ENCODE measurements around the gene REG3A. TPM values are rescaled to one million over a fixed set of nuclear protein-coding genes. Genes with fewer than 3 reads are reported as not detected.

REG3A gene
- total RNA-seq, 1 donor, result not detected

- DNase-seq (ENCODE audit: low read depth in 2 of 3, low spot score in 2 of 3), result no peak
Observed at GRCh38 chr2:79122676-79123075, 36.9 kb downstream of the REG3A start.

GRCh38 chr2:79120194-79120713 lies 39.3 kb downstream of the REG3A start, which contains the start of gene REG1A:
TSS of gene REG1A (plus strand) at chr2:79120488. CDS start at chr2:79120862, 374 bp downstream.
- DNase-seq (ENCODE audit: low read depth in 2 of 3, low spot score in 2 of 3), result no peak

- DNase-seq (ENCODE audit: low read depth in 2 of 3, low spot score in 2 of 3), result no peak
Observed at GRCh38 chr2:79116997-79117928, 42.3 kb downstream of the REG3A start.

- no peak for DNase-seq (ENCODE audit: low read depth in 2 of 3, low spot score in 2 of 3)
Observed at GRCh38 chr2:79114797-79115494, 44.6 kb downstream of the REG3A start.

GRCh38 chr2:79112269-79112668 lies 47.3 kb downstream of the REG3A start:
- no peak for DNase-seq (ENCODE audit: low read depth in 2 of 3, low spot score in 2 of 3)

Other genes starting within 250 kb of the REG3A start
- gene REG3G, start 134.1 kb downstream of the REG3A start, total RNA-seq, result not detected
- gene REG1B, start 71.8 kb downstream of the REG3A start, total RNA-seq, result under 0.01 TPM
- not detected for gene REG1A, start 39.3 kb downstream of the REG3A start, total RNA-seq

Measured in hematopoietic multipotent progenitor cell (in vitro differentiated cells).